ENCODE measurements around the gene STK39. TPM values are rescaled to one million over a fixed set of nuclear protein-coding genes. Genes with fewer than 3 reads are reported as not detected.

Gene STK39
- polyA plus RNA-seq, 1 donor from 2014 or later, result 9.5 TPM

- H2AFZ ChIP-seq (ENCODE audit: low read depth, low read length), result no peak overlapping the region
- H3K27ac ChIP-seq (ENCODE audit: low read length), result no peak overlapping the region
- H3K27me3 ChIP-seq (ENCODE audit: insufficient read depth, low read depth, low read length), result no peaks in the 10 kb centered on the region
- TF ChIP-seq MXI1 (conservative IDR thresholded peaks at IDR 0.05; ENCODE audit: poor library complexity, severe bottlenecking), result no peak
- TF ChIP-seq CTCF (IDR thresholded peaks at IDR 0.05; ENCODE audit: poor library complexity, severe bottlenecking), result no peak
- TF ChIP-seq RAD21 (conservative IDR thresholded peaks at IDR 0.05), result no peak
- TF ChIP-seq EP300 (conservative IDR thresholded peaks at IDR 0.05; ENCODE audit: poor library complexity, severe bottlenecking), result no peak
- TF ChIP-seq REST (IDR thresholded peaks at IDR 0.05; ENCODE audit: borderline replicate concordance), result no peak
- no peak for TF ChIP-seq POLR2AphosphoS5 (IDR thresholded peaks at IDR 0.05)
- no peak for TF ChIP-seq TAF1 (IDR thresholded peaks at IDR 0.05; ENCODE audit: low read depth)
- TF ChIP-seq EZH2 (IDR thresholded peaks at IDR 0.05; ENCODE audit: borderline replicate concordance, insufficient read depth, low read length, poor library complexity, severe bottlenecking), result no peak
- no peak for TF ChIP-seq SMC3 (conservative IDR thresholded peaks at IDR 0.05; ENCODE audit: poor library complexity)
- H3K36me3 ChIP-seq (ENCODE audit: insufficient read depth, low read length), result no peaks in the 10 kb centered on the region
- H3K79me2 ChIP-seq (replicated peaks; ENCODE audit: insufficient read depth, low read length), result no peaks in the 10 kb centered on the region
- no peak overlapping the region for H3K9ac ChIP-seq (ENCODE audit: low read length)
- no peaks in the 10 kb centered on the region for H4K20me1 ChIP-seq (ENCODE audit: insufficient read depth)
- H3F3A ChIP-seq (ENCODE audit: insufficient read depth, low read length, poor library complexity, severe bottlenecking), result no peaks in the 10 kb centered on the region
- H3K4me2 ChIP-seq (ENCODE audit: low read length), result no peak overlapping the region
- H3K9me2 ChIP-seq (ENCODE audit: insufficient read depth, low read length), result no peaks in the 10 kb centered on the region
- no peaks in the 10 kb centered on the region for H3K9me3 ChIP-seq (ENCODE audit: low read length)
- no peak overlapping the region for H3K4me3 ChIP-seq (ENCODE audit: low read length)
Measured at GRCh38 chr2:167953776-167954175, 293.6 kb downstream of the STK39 start.

GRCh38 chr2:167950571-167950970 is 296.8 kb downstream of the STK39 start:
- TF ChIP-seq CTCF (IDR thresholded peaks at IDR 0.05; ENCODE audit: poor library complexity, severe bottlenecking), result no peak
- TF ChIP-seq EP300 (conservative IDR thresholded peaks at IDR 0.05; ENCODE audit: poor library complexity, severe bottlenecking), result no peak
- no peak for TF ChIP-seq MXI1 (conservative IDR thresholded peaks at IDR 0.05; ENCODE audit: poor library complexity, severe bottlenecking)
- no peak for TF ChIP-seq EZH2 (IDR thresholded peaks at IDR 0.05; ENCODE audit: borderline replicate concordance, insufficient read depth, low read length, poor library complexity, severe bottlenecking)
- Histone ChIP-seq H3K36me3 (ENCODE audit: insufficient read depth, low read length) (no peaks in the 10 kb centered on the region), H3K79me2 (replicated peaks; ENCODE audit: insufficient read depth, low read length) (no peaks in the 10 kb centered on the region), H3K4me2 (ENCODE audit: low read length) (no peak overlapping the region), H3K27ac (ENCODE audit: low read length) (no peak overlapping the region), H4K20me1 (ENCODE audit: insufficient read depth) (no peaks in the 10 kb centered on the region), H3K4me3 (ENCODE audit: low read length) (no peak overlapping the region), H3K9me3 (ENCODE audit: low read length) (no peaks in the 10 kb centered on the region), H3K27me3 (ENCODE audit: insufficient read depth, low read depth, low read length) (no peaks in the 10 kb centered on the region), H2AFZ (ENCODE audit: low read depth, low read length) (no peak overlapping the region), H3K9ac (ENCODE audit: low read length) (no peak overlapping the region), H3F3A (ENCODE audit: insufficient read depth, low read length, poor library complexity, severe bottlenecking) (no peaks in the 10 kb centered on the region), H3K9me2 (ENCODE audit: insufficient read depth, low read length) (no peaks in the 10 kb centered on the region)
